Measurements from ENCODE around the gene TPCN1. TPM values are rescaled to one million over a fixed set of nuclear protein-coding genes. Genes with fewer than 3 reads are reported as not detected.

Gene TPCN1
- total and polyA plus RNA-seq, 11 donors, result 22.6 to 136 (median 80.5) TPM

DNA sequence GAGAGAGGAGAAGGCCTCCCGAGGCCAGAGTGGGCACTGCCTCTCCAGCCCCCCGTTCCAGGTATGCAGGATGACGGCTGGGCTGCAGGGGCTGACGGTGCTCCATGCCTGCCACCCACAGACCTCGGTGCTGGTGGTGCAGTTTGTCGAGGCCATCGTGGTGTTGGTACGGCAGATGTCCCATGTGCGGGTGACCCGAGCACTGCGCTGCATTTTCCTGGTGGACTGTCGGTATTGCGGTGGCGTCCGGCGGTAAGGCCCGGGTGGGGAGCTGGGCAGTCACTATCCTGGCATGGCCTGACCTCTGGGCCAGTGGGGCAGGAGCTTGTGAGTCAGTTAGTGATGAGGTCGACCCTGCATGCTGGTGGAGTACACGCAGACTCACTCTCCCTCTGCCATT lies 47.4 kb downstream of the TPCN1 start:
- Histone ChIP-seq H3K36me3 (peaks cover 0 to 95% (median 81%) of the 10 kb centered on the region in 9 donors), H3K4me1 (peaks cover 6 to 47% (median 30%) of the 10 kb centered on the region in 12 donors), H3K9me3 (no peaks in the 10 kb centered on the region), H3K4me3 (no peak overlapping the region), H3K27ac (peak overlapping the region in 9 of 12 donors; percentile 47 to 93 (median 73)), H3K27me3 (no peaks in the 10 kb centered on the region)
- ATAC-seq, result no peak
- DNase-seq, result peak in 2 of 5 donors; percentile 23 to 33
- intact Hi-C loops (cut with DNase I), result loop anchor here in 1 of 10 donors (5.0 kb wide), 1 partner anchor 71 kb away; no protein-coding TSS in a partner anchor
- TF ChIP-seq, protein P1, sequence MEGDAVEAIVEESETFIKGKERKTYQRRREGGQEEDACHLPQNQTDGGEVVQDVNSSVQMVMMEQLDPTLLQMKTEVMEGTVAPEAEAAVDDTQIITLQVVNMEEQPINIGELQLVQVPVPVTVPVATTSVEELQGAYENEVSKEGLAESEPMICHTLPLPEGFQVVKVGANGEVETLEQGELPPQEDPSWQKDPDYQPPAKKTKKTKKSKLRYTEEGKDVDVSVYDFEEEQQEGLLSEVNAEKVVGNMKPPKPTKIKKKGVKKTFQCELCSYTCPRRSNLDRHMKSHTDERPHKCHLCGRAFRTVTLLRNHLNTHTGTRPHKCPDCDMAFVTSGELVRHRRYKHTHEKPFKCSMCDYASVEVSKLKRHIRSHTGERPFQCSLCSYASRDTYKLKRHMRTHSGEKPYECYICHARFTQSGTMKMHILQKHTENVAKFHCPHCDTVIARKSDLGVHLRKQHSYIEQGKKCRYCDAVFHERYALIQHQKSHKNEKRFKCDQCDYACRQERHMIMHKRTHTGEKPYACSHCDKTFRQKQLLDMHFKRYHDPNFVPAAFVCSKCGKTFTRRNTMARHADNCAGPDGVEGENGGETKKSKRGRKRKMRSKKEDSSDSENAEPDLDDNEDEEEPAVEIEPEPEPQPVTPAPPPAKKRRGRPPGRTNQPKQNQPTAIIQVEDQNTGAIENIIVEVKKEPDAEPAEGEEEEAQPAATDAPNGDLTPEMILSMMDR (IDR thresholded peaks at IDR 0.05), result no peak
- no peak for TF ChIP-seq POLR2A (IDR thresholded peaks at IDR 0.05)
- 88 to 94% (median 92%) methylated on average over 13 to 19 of the region's 19 CpGs for WGBS, 4 donors

DNA sequence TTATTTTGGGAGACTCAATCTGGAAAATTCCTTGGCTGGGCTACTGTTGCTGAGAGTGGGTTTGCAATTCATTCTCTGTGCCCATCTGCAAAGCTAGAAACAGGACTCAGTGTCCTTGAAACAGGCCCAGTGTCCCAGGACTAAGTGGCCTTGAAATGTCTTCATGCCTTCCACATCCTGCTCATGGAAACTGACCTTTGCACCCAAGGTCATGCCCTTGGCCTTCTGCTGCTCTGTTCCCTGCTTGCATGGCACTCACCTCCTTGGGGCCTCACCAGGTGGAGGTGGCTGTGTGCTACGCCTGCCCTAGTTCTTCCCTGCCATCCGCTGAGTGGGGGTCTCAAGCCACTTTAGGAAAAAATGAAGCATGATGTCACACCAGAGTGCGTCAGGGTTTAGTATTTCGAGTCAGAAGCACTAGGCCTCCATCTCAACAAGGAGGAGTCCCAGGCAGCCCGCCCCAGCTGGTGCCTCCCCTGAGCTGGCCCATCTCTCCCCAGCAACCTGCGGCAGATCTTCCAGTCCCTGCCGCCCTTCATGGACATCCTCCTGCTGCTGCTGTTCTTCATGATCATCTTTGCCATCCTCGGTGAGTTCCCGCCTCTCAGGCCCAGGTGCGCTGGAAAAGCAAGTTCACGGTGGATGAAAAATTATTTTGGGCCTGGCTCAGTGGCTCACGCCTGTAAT lies 48.1 kb downstream of the TPCN1 start:
- H3K36me3 ChIP-seq, result peaks cover 0 to 95% (median 83%) of the 10 kb centered on the region in 9 donors
- no peak for TF ChIP-seq POLR2A (IDR thresholded peaks at IDR 0.05)
- TF ChIP-seq, protein P1 (IDR thresholded peaks at IDR 0.05), result no peak
- no peaks in the 10 kb centered on the region for H3K9me3 ChIP-seq
- H3K27me3 ChIP-seq, result no peaks in the 10 kb centered on the region
- DNase-seq, result peak in 1 of 5 donors; percentile 51
- peak overlapping the region; percentile 1 to 93 (median 64) for H3K27ac ChIP-seq
- H3K4me3 ChIP-seq, result no peak overlapping the region
- peak in 1 of 4 donors; percentile 34 for ATAC-seq
- 95 to 97% (median 97%) methylated on average over 12 of the region's 12 CpGs for WGBS, 4 donors
- H3K4me1 ChIP-seq, result peaks cover 6 to 46% (median 30%) of the 10 kb centered on the region in 12 donors
- intact Hi-C loops (cut with DNase I), result loop anchor here in 1 of 10 donors (5.0 kb wide), 1 partner anchor 72 kb away; no protein-coding TSS in a partner anchor

- peak overlapping the region in 10 of 12 donors; percentile 73 to 94 (median 86) for H3K27ac ChIP-seq
- peaks cover 6 to 52% (median 30%) of the 10 kb centered on the region in 12 donors for H3K4me1 ChIP-seq
- DNase-seq (peak in 1 of 5 donors; percentile 26), ATAC-seq (no peak)
- WGBS, 4 donors, result 96 to 98% (median 97%) methylated on average over 11 of the region's 11 CpGs
- intact Hi-C loops (cut with DNase I), result loop anchor here in 3 of 10 donors (5.0 to 10.0 kb wide), 3 partner anchors 46 to 73 kb away; partner anchors contain the start of gene TPCN1 (in 2 of the 3)
- no peaks in the 10 kb centered on the region for H3K9me3 ChIP-seq
- no peaks in the 10 kb centered on the region for H3K27me3 ChIP-seq
- H3K4me3 ChIP-seq, result no peak overlapping the region
- TF ChIP-seq, protein P1 (IDR thresholded peaks at IDR 0.05), result no peak
- no peak for TF ChIP-seq POLR2A (IDR thresholded peaks at IDR 0.05)
- H3K36me3 ChIP-seq, result peaks cover 0 to 95% (median 84%) of the 10 kb centered on the region in 9 donors
Observed at GRCh38 chr12:113270709-113271009, 49.4 kb downstream of the TPCN1 start.

DNA sequence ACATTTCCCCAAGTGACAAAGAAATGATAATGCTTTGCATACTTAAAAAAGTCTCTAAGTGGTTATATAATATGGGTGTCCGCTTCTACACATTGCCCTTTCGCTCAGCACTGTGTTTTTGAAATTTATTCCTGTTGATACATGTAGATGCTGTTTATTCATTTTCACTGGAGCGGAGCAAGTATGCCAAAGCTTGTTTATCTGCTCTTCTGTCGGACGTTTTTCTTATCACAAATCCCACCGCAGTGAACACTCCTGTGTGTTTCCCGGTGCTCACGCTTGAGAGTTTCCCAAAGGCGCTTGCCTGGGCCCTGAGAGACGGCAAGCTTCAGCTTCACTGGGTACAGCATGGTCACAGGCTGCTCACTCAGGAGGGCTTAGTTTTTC lies 50.2 kb downstream of the TPCN1 start:
- intact Hi-C loops (cut with DNase I), result loop anchor here in 3 of 10 donors (5.0 to 10.0 kb wide), 3 partner anchors 47 to 74 kb away; partner anchors contain the start of gene TPCN1 (in 2 of the 3)
- no peaks in the 10 kb centered on the region for H3K27me3 ChIP-seq
- ATAC-seq, result no peak
- H3K9me3 ChIP-seq, result no peaks in the 10 kb centered on the region
- WGBS, 4 donors, result 58 to 72% (median 67%) methylated on average over 10 of the region's 10 CpGs
- peaks cover 6 to 52% (median 30%) of the 10 kb centered on the region in 12 donors for H3K4me1 ChIP-seq
- peak overlapping the region in 3 of 12 donors; percentile 2 to 22 (median 6) for H3K4me3 ChIP-seq
- H3K36me3 ChIP-seq, result peaks cover 0 to 95% (median 84%) of the 10 kb centered on the region in 9 donors
- TF ChIP-seq, protein P1 (IDR thresholded peaks at IDR 0.05), result no peak
- TF ChIP-seq POLR2A (IDR thresholded peaks at IDR 0.05), result no peak
- DNase-seq, result no peak
- peak overlapping the region; percentile 69 to 94 (median 85) for H3K27ac ChIP-seq
